GM21367 (cell line): ENCODE data around the gene FKBP2.

Source experiments
- ATAC-seq: cut with Tn5 transposase; IDR thresholded peaks from one replicate; pipeline ENCODE4 v1.9.1; 2021; ENCODE audit not compliant: unreplicated experiment

Gene FKBP2

GRCh38 chr11:64284048-64284961 is 43.4 kb downstream of the FKBP2 start, which contains the start of gene BAD:
TSS of gene BAD (minus strand) at chr11:64284665. CDS start at chr11:64284368, 297 bp downstream.
- peak; percentile 40 for ATAC-seq

GRCh38 chr11:64284962-64285884 is 44.3 kb downstream of the FKBP2 start, which contains the start of gene GPR137:
TSS of gene GPR137 (plus strand) at chr11:64285848. CDS start at chr11:64286525, 677 bp downstream.
- peak; percentile 49 for ATAC-seq

- no peak for ATAC-seq
Observed at GRCh38 chr11:64285885-64286800, 45.2 kb downstream of the FKBP2 start.

- ATAC-seq: no peak
Observed at GRCh38 chr11:64286801-64287159, 45.9 kb downstream of the FKBP2 start.

GRCh38 chr11:64287676-64288352 is 46.9 kb downstream of the FKBP2 start:
- no peak for ATAC-seq

GRCh38 chr11:64288353-64288750 is 47.5 kb downstream of the FKBP2 start:
- no peak for ATAC-seq

- ATAC-seq: no peak
Observed at GRCh38 chr11:64289002-64289564, 48.2 kb downstream of the FKBP2 start.

GRCh38 chr11:64290352-64291261 is 49.7 kb downstream of the FKBP2 start:
- ATAC-seq: no peak

GRCh38 chr11:64291262-64291751 is 50.4 kb downstream of the FKBP2 start, which contains the start of gene KCNK4:
TSS of gene KCNK4 (plus strand) at chr11:64291302. CDS start at chr11:64293019, 1,717 bp downstream.
- ATAC-seq: no peak

GRCh38 chr11:64291752-64292459 is 51.0 kb downstream of the FKBP2 start:
- no peak for ATAC-seq

- ATAC-seq: no peak
Observed at GRCh38 chr11:64292460-64293254, 51.8 kb downstream of the FKBP2 start.
